ENCODE data around the gene C2CD3. TPM values are rescaled to one million over a fixed set of nuclear protein-coding genes. Genes with fewer than 3 reads are reported as not detected.
"Not testable (repeated sequence)": the region's sequence is repeated elsewhere in the genome, so short reads cannot be mapped to it uniquely, and the experiment has no call there.

The C2CD3 gene
- total RNA-seq, 1 donor from 2014 or later, result 53.7 TPM

- DNase-seq (ENCODE audit: low read depth) (peak; percentile 26), FAIRE-seq (no peak)
- H4K20me1 ChIP-seq (ENCODE audit: insufficient read depth, low read length), result no peaks in the 10 kb centered on the region
- Mint-ChIP-seq H3K4me1 (ENCODE audit: low read depth, unreplicated experiment) (peaks cover 9% of the 10 kb centered on the region), H3K27ac (ENCODE audit: unreplicated experiment) (peak overlapping the region; percentile 18), H3K4me3 (ENCODE audit: unreplicated experiment) (no peak overlapping the region), H3K27me3 (ENCODE audit: low read depth, unreplicated experiment) (no peaks in the 10 kb centered on the region), H3K9me3 (ENCODE audit: unreplicated experiment) (peaks cover 5% of the 10 kb centered on the region), H3K36me3 (ENCODE audit: low read depth, unreplicated experiment) (peaks cover 17% of the 10 kb centered on the region)
- H3K9me3 ChIP-seq (ENCODE audit: insufficient read depth, low read depth, low read length), result no peaks in the 10 kb centered on the region
- no peak overlapping the region for H2AFZ ChIP-seq (ENCODE audit: low read depth, low read length)
- no peak overlapping the region for H3K4me3 ChIP-seq (ENCODE audit: insufficient read depth, low read depth, low read length)
- H3K4me2 ChIP-seq (ENCODE audit: low read length), result no peak overlapping the region
- H3K27ac ChIP-seq (ENCODE audit: low read depth, low read length), result no peak overlapping the region
- H3K79me2 ChIP-seq (ENCODE audit: insufficient read depth, low read length), result no peaks in the 10 kb centered on the region
- H3K9ac ChIP-seq (ENCODE audit: low read length), result no peak overlapping the region
- peaks cover 8% of the 10 kb centered on the region for H3K36me3 ChIP-seq (ENCODE audit: insufficient read depth, low read length)
- TF ChIP-seq EZH2 (IDR thresholded peaks at IDR 0.05; ENCODE audit: insufficient read depth, low read length) (no peak), CTCF (IDR thresholded peaks at IDR 0.05; ENCODE audit: insufficient read depth, low read depth, low read length) (no peak)
- no peaks in the 10 kb centered on the region for H3K27me3 ChIP-seq (ENCODE audit: insufficient read depth, low read length)
- no peaks in the 10 kb centered on the region for H3K4me1 ChIP-seq (ENCODE audit: insufficient read depth, low read length)
These were observed 47.8 kb downstream of the C2CD3 start for GRCh38 chr11:74123008-74123448.

DNA sequence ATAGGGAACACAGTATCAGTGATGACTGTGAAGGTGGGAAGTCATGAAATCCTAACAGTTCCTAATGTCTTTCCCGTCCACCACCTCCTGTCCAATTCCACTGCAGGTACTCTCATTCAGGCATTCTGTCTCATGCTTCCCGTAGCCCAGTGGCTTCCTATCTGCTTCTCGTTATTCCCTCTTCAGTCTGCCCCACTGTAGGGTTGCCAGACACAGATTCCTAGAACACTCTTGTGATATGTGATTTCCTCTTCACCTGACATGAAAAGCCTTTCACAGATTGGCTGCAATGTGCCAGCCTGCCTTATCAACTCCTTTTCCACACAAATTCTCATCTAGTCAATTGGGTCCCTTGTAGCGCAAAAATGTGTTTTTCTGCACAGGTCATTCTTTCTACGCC, 49.0 kb downstream of the C2CD3 start:
- Mint-ChIP-seq H3K36me3 (ENCODE audit: low read depth, unreplicated experiment) (peaks cover 12% of the 10 kb centered on the region), H3K4me1 (ENCODE audit: low read depth, unreplicated experiment) (peaks cover 9% of the 10 kb centered on the region), H3K4me3 (ENCODE audit: unreplicated experiment) (no peak overlapping the region), H3K27ac (ENCODE audit: unreplicated experiment) (no peak overlapping the region), H3K27me3 (ENCODE audit: low read depth, unreplicated experiment) (no peaks in the 10 kb centered on the region), H3K9me3 (ENCODE audit: unreplicated experiment) (peaks cover 5% of the 10 kb centered on the region)
- H3K27me3 ChIP-seq (ENCODE audit: insufficient read depth, low read length), result no peaks in the 10 kb centered on the region
- no peaks in the 10 kb centered on the region for H3K9me3 ChIP-seq (ENCODE audit: insufficient read depth, low read depth, low read length)
- no peak for TF ChIP-seq EZH2 (IDR thresholded peaks at IDR 0.05; ENCODE audit: insufficient read depth, low read length)
- no peak for TF ChIP-seq CTCF (IDR thresholded peaks at IDR 0.05; ENCODE audit: insufficient read depth, low read depth, low read length)
- H3K4me2 ChIP-seq (ENCODE audit: low read length), result no peak overlapping the region
- no peak overlapping the region for H3K4me3 ChIP-seq (ENCODE audit: insufficient read depth, low read depth, low read length)
- H3K9ac ChIP-seq (ENCODE audit: low read length), result no peak overlapping the region
- no peak for DNase-seq (ENCODE audit: low read depth)
- H4K20me1 ChIP-seq (ENCODE audit: insufficient read depth, low read length), result no peaks in the 10 kb centered on the region
- H3K4me1 ChIP-seq (ENCODE audit: insufficient read depth, low read length), result no peaks in the 10 kb centered on the region
- H2AFZ ChIP-seq (ENCODE audit: low read depth, low read length), result no peak overlapping the region
- H3K27ac ChIP-seq (ENCODE audit: low read depth, low read length), result no peak overlapping the region
- H3K36me3 ChIP-seq (ENCODE audit: insufficient read depth, low read length), result peaks cover 8% of the 10 kb centered on the region
- no peak for FAIRE-seq
- no peaks in the 10 kb centered on the region for H3K79me2 ChIP-seq (ENCODE audit: insufficient read depth, low read length)

DNA sequence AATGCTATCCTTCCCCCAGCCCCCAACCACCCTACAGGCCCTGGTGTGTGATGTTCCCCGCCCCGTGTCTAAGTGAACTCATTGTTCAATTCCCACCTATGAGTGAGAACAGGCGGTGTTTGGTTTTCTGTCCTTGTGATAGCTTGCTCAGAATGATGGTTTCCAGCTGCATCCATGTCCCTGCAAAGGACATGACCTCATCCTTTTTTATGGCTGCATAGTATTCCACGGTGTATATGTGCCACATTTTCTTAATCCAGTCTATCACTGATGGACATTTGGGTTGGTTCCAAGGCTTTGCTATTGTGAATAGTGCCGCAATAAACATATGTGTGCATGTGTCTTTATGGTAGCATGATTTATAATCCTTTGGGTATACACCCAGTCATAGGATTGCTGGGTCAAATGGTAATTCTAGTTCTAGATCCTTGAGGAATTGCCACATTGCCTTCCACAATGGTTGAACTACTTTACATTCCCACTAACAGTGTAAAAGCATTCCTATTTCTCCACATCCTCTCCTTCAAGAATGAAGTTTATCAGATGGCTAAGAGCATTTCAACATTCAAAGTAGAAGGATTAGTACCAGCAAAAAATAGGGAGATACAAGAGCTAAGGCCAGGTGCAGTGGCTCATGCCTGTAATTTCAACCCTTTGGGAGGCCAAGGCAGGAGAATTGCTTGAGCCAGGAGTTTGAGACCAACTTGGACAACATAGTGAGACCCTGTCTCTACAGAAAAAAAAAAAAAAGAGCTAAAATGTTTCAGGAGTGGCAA, 50.4 kb downstream of the C2CD3 start:
- H3K27me3 Mint-ChIP-seq (ENCODE audit: low read depth, unreplicated experiment); H3K9me3 Mint-ChIP-seq (ENCODE audit: unreplicated experiment); H3K9ac ChIP-seq (ENCODE audit: low read length); H3K4me1 ChIP-seq (ENCODE audit: insufficient read depth, low read length); H3K4me2 ChIP-seq (ENCODE audit: low read length); H3K36me3 ChIP-seq (ENCODE audit: insufficient read depth, low read length); H3K4me3 ChIP-seq (ENCODE audit: insufficient read depth, low read depth, low read length); H4K20me1 ChIP-seq (ENCODE audit: insufficient read depth, low read length); FAIRE-seq; H3K4me3 Mint-ChIP-seq (ENCODE audit: unreplicated experiment); H3K9me3 ChIP-seq (ENCODE audit: insufficient read depth, low read depth, low read length); H3K79me2 ChIP-seq (ENCODE audit: insufficient read depth, low read length); H3K27ac ChIP-seq (ENCODE audit: low read depth, low read length); H3K27me3 ChIP-seq (ENCODE audit: insufficient read depth, low read length); H3K4me1 Mint-ChIP-seq (ENCODE audit: low read depth, unreplicated experiment); DNase-seq (ENCODE audit: low read depth); H3K27ac Mint-ChIP-seq (ENCODE audit: unreplicated experiment); H2AFZ ChIP-seq (ENCODE audit: low read depth, low read length): not testable (repeated sequence)
- H3K36me3 Mint-ChIP-seq (ENCODE audit: low read depth, unreplicated experiment), result peaks cover 19% of the 10 kb centered on the region

Measured in astrocyte (in vitro differentiated cells and primary cell).